H9 (cell line): Measurements from ENCODE around the gene MEF2C. TPM values are rescaled to one million over a fixed set of nuclear protein-coding genes. Genes with fewer than 3 reads are reported as not detected.

ENCODE experiments used
- DNase-seq: peaks from one replicate; pipeline ENCODE4 v3.0.0-alpha.2; 2017
- H2AFZ ChIP-seq: one replicate; pipeline ENCODE4 v1.6.1; 2013; ENCODE audit warnings: mild to moderate bottlenecking, low read length, control low read depth, moderate library complexity
- H2AK5ac ChIP-seq: 2 replicates; pipeline ENCODE4 v1.6.1; 2013; ENCODE audit warnings: low read length, control low read depth, mixed read lengths; ENCODE audit not compliant: insufficient read length
- H2BK120ac ChIP-seq: one replicate; pipeline ENCODE4 v1.6.1; 2013; ENCODE audit warnings: low read depth, mild to moderate bottlenecking, low read length, control low read depth, inconsistent platforms; ENCODE audit not compliant: poor library complexity, severe bottlenecking
- H2BK12ac ChIP-seq: 2 replicates; pipeline ENCODE4 v1.6.1; 2013; ENCODE audit warnings: low read length, control low read depth, mixed read lengths, low read depth; ENCODE audit not compliant: insufficient read length
- H2BK15ac ChIP-seq: 2 replicates; pipeline ENCODE4 v1.6.1; 2013; ENCODE audit warnings: low read depth, low read length, control low read depth
- H2BK20ac ChIP-seq: one replicate; pipeline ENCODE4 v1.6.1; 2013; ENCODE audit warnings: low read depth, mild to moderate bottlenecking, low read length, control low read depth, inconsistent platforms; ENCODE audit not compliant: poor library complexity, severe bottlenecking
- H2BK5ac ChIP-seq: 2 replicates; pipeline ENCODE4 v1.6.1; 2013; ENCODE audit warnings: low read length, control low read depth, mixed read lengths; ENCODE audit not compliant: insufficient read length
- H3K14ac ChIP-seq: 2 replicates; pipeline ENCODE4 v1.6.1; 2013; ENCODE audit warnings: low read length, control low read depth; ENCODE audit not compliant: insufficient read depth
- H3K18ac ChIP-seq: 2 replicates; pipeline ENCODE4 v1.6.1; 2013; ENCODE audit warnings: low read depth, mild to moderate bottlenecking, mixed read lengths, low read length, control low read depth; ENCODE audit not compliant: insufficient read length
- H3K23ac ChIP-seq: 2 replicates; pipeline ENCODE4 v1.6.1; 2013; ENCODE audit warnings: low read length, control low read depth, mixed read lengths, low read depth; ENCODE audit not compliant: insufficient read length
- H3K23me2 ChIP-seq: 2 replicates; pipeline ENCODE4 v1.6.1; 2013; ENCODE audit warnings: low read depth, mild to moderate bottlenecking, mixed read lengths, low read length, control low read depth; ENCODE audit not compliant: insufficient read length, poor library complexity, severe bottlenecking
- H3K27ac ChIP-seq: 2 replicates; pipeline ENCODE4 v1.5.1; 2013; ENCODE audit warnings: low read length, control low read depth, mixed read lengths, low read depth; ENCODE audit not compliant: insufficient read length
- H3K27me3 ChIP-seq: 2 replicates; pipeline ENCODE4 v1.6.1; 2013; ENCODE audit warnings: low read length, control low read depth, inconsistent platforms; ENCODE audit not compliant: insufficient read depth
- H3K4ac ChIP-seq: 2 replicates; pipeline ENCODE4 v1.6.1; 2013; ENCODE audit warnings: low read depth, mild to moderate bottlenecking, control low read depth, inconsistent platforms, low read length, moderate library complexity
- H3K4me1 ChIP-seq: 2 replicates; pipeline ENCODE4 v1.6.1; 2013; ENCODE audit warnings: low read length, control low read depth, inconsistent platforms; ENCODE audit not compliant: insufficient read depth
- H3K4me2 ChIP-seq: 2 replicates; pipeline ENCODE4 v1.6.1; 2013; ENCODE audit warnings: low read length, control low read depth, mixed read lengths; ENCODE audit not compliant: insufficient read length, insufficient read depth
- H3K56ac ChIP-seq: 2 replicates; pipeline ENCODE4 v1.6.1; 2013; ENCODE audit warnings: low read depth, mild to moderate bottlenecking, mixed read lengths, low read length, control low read depth; ENCODE audit not compliant: insufficient read length
- H3K79me1 ChIP-seq: 2 replicates; pipeline ENCODE4 v1.6.1; 2013; ENCODE audit warnings: low read depth, mild to moderate bottlenecking, moderate library complexity, low read length, control low read depth, inconsistent platforms; ENCODE audit not compliant: insufficient read depth, poor library complexity, severe bottlenecking
- H3K79me2 ChIP-seq: 2 replicates; pipeline ENCODE4 v1.6.1; 2013; ENCODE audit warnings: low read length, control low read depth, inconsistent platforms; ENCODE audit not compliant: insufficient read depth
- H3K9ac ChIP-seq: 2 replicates; pipeline ENCODE4 v1.6.1; 2013; ENCODE audit warnings: low read length, control low read depth, mixed read lengths; ENCODE audit not compliant: insufficient read length; ENCODE audit errors: extremely low read depth
- H3K9me3 ChIP-seq: one replicate; pipeline ENCODE4 v1.6.1; 2013; ENCODE audit warnings: low read depth, low read length, inconsistent platforms; ENCODE audit not compliant: control insufficient read depth
- H3T11ph ChIP-seq: one replicate; pipeline ENCODE4 v1.6.1; 2013; ENCODE audit warnings: mild to moderate bottlenecking, low read length, control low read depth, inconsistent platforms
- H4K20me1 ChIP-seq: one replicate; pipeline ENCODE4 v1.6.1; 2013; ENCODE audit not compliant: control insufficient read depth, insufficient read length, insufficient read depth
- H4K5ac ChIP-seq: 2 replicates; pipeline ENCODE4 v1.6.1; 2013; ENCODE audit warnings: low read depth, mild to moderate bottlenecking, mixed read lengths, low read length, control low read depth; ENCODE audit not compliant: insufficient read length
- H4K8ac ChIP-seq: replicated peaks from 2 replicates; pipeline ENCODE4 v1.6.1; 2013; ENCODE audit warnings: low read length, control low read depth, mixed read lengths, low read depth; ENCODE audit not compliant: insufficient read length
- H4K91ac ChIP-seq: 2 replicates; pipeline ENCODE4 v1.6.1; 2013; ENCODE audit warnings: low read depth, mild to moderate bottlenecking, moderate library complexity, mixed read lengths, low read length, control low read depth; ENCODE audit not compliant: insufficient read length
- H3K27ac Mint-ChIP-seq, 3 experiments: 2 replicates in 2 of 3; 3 replicates in 1 of 3; pipeline ENCODE4 v1.8.0; 2020 to 2021; ENCODE audit warnings: mixed read lengths in 3 of 3, mild to moderate bottlenecking in 1 of 3, moderate library complexity in 1 of 3
- H3K27me3 Mint-ChIP-seq: 2 replicates; pipeline ENCODE4 v1.8.0; 2021; ENCODE audit warnings: low read depth, mild to moderate bottlenecking, moderate library complexity, mixed read lengths
- H3K36me3 Mint-ChIP-seq, 3 experiments: 2 replicates in 2 of 3; 3 replicates in 1 of 3; pipeline ENCODE4 v1.8.0; 2020 to 2021; ENCODE audit warnings: low read depth in 3 of 3, mixed read lengths in 3 of 3; ENCODE audit not compliant: insufficient read depth in 1 of 3
- H3K4me1 Mint-ChIP-seq, 2 experiments: 2 replicates each; pipeline ENCODE4 v1.8.0; 2020; ENCODE audit warnings: mixed read lengths in 2 of 2
- H3K4me3 Mint-ChIP-seq, 2 experiments: 2 replicates in 1 of 2; 3 replicates in 1 of 2; pipeline ENCODE4 v1.8.0; 2020 to 2021; ENCODE audit warnings: mild to moderate bottlenecking in 2 of 2, mixed read lengths in 2 of 2, moderate library complexity in 1 of 2
- H3K9me3 Mint-ChIP-seq, 2 experiments: 2 replicates in 1 of 2; 3 replicates in 1 of 2; pipeline ENCODE4 v1.8.0; 2020; ENCODE audit warnings: mild to moderate bottlenecking in 2 of 2, mixed read lengths in 2 of 2, moderate library complexity in 1 of 2
- WGBS: extraction: QIAGEN DNeasy Blood & Tissue Kit; methylation state at CpG from one replicate; pipeline ENCODE4 v1.1.7; 2013; ENCODE audit warnings: missing lambda C conversion rate, low lambda C conversion rate, mixed read lengths; ENCODE audit not compliant: insufficient read length; ENCODE audit errors: extremely low coverage; 5-methylcytosine and 5-hydroxymethylcytosine counted together
- total RNA-seq: library from RNA; stranded (reverse); gene quantifications from 2 replicates; pipeline ENCODE4 v1.2.1, GENCODE V29; 2021
- TF ChIP-seq, protein P1 (sequence below): fragments of 200-600 bp; sonication (generic); conservative IDR thresholded peaks from 3 replicates; pipeline ENCODE4 v1.8.0; 2021; ENCODE audit warnings: antibody characterized with exemption, mild to moderate bottlenecking

The MEF2C gene
- total RNA-seq, 1 experiment from 2014 or later, result 0.11 TPM

DNA sequence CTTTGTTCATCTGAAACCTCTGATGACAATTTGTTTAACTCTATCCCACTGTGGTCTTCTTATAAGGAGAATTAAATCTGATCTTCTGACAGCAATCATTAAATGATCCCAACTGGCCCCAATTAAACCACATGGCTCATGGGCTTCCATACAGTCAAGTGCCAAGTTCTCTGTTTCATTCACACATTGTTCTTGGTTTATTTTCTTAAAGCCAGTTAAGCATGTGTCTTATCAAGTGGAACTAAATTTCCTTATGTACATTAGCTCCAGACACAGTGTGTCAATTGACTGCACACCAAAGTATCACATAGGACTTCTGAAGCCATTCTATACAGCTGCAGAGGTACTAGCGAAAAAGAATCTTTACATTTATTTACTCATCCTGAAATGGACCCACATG lies 51.2 kb downstream of the MEF2C start:
- Histone ChIP-seq H2BK12ac (no peak overlapping the region), H4K5ac (no peak overlapping the region), H4K20me1 (no peaks in the 10 kb centered on the region), H2BK5ac (no peak overlapping the region), H3K27me3 (no peaks in the 10 kb centered on the region), H3K4ac (no peak overlapping the region), H3K79me2 (no peaks in the 10 kb centered on the region), H2BK20ac (no peak overlapping the region), H3K9ac (no peak overlapping the region), H3K27ac (no peak overlapping the region), H4K8ac (no peak overlapping the region), H3K18ac (no peak overlapping the region), H3K79me1 (no peaks in the 10 kb centered on the region), H3K56ac (no peak overlapping the region), H3T11ph (no peak overlapping the region), H3K23ac (no peak overlapping the region), H2AK5ac (no peak overlapping the region), H2BK120ac (no peak overlapping the region), H4K91ac (no peak overlapping the region), H2BK15ac (no peak overlapping the region), H3K14ac (no peak overlapping the region), H2AFZ (no peak overlapping the region), H3K9me3 (no peaks in the 10 kb centered on the region), H3K4me1 (peaks cover 3% of the 10 kb centered on the region; the same call in 1 of the 2 replicates), H3K4me2 (no peak overlapping the region), H3K23me2 (no peaks in the 10 kb centered on the region)
- Mint-ChIP-seq H3K27ac (no peak overlapping the region), H3K4me3 (no peak overlapping the region), H3K9me3 (no peaks in the 10 kb centered on the region; a peak in 1 of 5 replicates), H3K27me3 (no peaks in the 10 kb centered on the region), H3K36me3 (no peaks in the 10 kb centered on the region), H3K4me1 (peaks cover 10 to 15% of the 10 kb centered on the region in 2 experiments)
- TF ChIP-seq, protein P1, sequence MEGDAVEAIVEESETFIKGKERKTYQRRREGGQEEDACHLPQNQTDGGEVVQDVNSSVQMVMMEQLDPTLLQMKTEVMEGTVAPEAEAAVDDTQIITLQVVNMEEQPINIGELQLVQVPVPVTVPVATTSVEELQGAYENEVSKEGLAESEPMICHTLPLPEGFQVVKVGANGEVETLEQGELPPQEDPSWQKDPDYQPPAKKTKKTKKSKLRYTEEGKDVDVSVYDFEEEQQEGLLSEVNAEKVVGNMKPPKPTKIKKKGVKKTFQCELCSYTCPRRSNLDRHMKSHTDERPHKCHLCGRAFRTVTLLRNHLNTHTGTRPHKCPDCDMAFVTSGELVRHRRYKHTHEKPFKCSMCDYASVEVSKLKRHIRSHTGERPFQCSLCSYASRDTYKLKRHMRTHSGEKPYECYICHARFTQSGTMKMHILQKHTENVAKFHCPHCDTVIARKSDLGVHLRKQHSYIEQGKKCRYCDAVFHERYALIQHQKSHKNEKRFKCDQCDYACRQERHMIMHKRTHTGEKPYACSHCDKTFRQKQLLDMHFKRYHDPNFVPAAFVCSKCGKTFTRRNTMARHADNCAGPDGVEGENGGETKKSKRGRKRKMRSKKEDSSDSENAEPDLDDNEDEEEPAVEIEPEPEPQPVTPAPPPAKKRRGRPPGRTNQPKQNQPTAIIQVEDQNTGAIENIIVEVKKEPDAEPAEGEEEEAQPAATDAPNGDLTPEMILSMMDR, result no peak
- WGBS, result no CpG with 5 or more reads among the region's 1 CpG
- no peak for DNase-seq
